ENCODE results near the gene NUDC. TPM values are rescaled to one million over a fixed set of nuclear protein-coding genes. Genes with fewer than 3 reads are reported as not detected.

The NUDC gene
- total and polyA plus RNA-seq, 2 of the 13 experiments (the other 11 are each of a cell fraction or from before 2014, with no cell fraction given), result 34.7 to 104 TPM

DNA sequence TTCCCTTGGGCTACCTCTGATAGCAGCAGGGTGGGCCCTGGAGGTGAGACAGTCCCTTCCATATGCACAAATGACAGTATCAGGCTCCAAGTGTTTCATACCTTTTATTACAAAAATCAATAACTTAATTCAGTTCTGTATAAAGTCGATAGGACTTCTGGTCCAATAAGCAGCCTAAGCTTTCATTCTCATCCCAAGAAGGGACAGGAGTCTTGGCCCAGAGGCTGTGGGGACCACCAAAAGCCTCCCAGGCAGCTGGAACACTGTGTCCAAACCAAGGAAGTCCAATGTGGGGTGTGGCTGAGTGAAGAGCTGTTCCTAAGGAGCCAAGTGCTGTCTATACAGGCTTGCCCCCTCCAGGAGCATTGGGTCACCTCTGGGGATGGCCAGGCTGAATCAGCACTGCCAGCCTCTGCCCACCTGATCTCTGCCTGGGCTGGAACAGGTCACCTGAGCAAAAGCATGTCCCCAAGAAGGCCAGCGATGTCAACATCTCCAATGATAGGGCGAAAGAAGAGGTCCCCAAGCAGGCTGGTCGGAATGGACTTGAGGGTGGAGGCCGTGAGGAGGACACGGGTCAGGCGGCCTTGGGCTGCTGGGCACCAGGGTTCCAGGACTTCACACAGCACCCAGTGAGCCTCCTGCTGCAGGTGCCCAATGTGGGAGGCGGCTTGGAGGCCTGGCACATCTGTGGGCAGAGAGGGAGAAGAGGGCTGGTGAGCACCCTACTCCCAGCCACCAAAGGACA, 10.0 kb upstream of the NUDC start (continued):
- TF ChIP-seq, protein P1, sequence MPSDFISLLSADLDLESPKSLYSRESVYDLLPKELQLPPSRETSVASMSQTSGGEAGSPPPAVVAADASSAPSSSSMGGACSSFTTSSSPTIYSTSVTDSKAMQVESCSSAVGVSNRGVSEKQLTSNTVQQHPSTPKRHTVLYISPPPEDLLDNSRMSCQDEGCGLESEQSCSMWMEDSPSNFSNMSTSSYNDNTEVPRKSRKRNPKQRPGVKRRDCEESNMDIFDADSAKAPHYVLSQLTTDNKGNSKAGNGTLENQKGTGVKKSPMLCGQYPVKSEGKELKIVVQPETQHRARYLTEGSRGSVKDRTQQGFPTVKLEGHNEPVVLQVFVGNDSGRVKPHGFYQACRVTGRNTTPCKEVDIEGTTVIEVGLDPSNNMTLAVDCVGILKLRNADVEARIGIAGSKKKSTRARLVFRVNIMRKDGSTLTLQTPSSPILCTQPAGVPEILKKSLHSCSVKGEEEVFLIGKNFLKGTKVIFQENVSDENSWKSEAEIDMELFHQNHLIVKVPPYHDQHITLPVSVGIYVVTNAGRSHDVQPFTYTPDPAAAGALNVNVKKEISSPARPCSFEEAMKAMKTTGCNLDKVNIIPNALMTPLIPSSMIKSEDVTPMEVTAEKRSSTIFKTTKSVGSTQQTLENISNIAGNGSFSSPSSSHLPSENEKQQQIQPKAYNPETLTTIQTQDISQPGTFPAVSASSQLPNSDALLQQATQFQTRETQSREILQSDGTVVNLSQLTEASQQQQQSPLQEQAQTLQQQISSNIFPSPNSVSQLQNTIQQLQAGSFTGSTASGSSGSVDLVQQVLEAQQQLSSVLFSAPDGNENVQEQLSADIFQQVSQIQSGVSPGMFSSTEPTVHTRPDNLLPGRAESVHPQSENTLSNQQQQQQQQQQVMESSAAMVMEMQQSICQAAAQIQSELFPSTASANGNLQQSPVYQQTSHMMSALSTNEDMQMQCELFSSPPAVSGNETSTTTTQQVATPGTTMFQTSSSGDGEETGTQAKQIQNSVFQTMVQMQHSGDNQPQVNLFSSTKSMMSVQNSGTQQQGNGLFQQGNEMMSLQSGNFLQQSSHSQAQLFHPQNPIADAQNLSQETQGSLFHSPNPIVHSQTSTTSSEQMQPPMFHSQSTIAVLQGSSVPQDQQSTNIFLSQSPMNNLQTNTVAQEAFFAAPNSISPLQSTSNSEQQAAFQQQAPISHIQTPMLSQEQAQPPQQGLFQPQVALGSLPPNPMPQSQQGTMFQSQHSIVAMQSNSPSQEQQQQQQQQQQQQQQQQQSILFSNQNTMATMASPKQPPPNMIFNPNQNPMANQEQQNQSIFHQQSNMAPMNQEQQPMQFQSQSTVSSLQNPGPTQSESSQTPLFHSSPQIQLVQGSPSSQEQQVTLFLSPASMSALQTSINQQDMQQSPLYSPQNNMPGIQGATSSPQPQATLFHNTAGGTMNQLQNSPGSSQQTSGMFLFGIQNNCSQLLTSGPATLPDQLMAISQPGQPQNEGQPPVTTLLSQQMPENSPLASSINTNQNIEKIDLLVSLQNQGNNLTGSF (CRISPR knock-in tag; IDR thresholded peaks at IDR 0.05), result 0 out of 2 replicates have a peak, but pooled peaks have one; percentile 60
- TF ChIP-seq HNRNPL (IDR thresholded peaks at IDR 0.05; ENCODE audit: low read depth, low read length), result peak; percentile 88; the same call in 1 of the 2 replicates
- TF ChIP-seq, protein P2, sequence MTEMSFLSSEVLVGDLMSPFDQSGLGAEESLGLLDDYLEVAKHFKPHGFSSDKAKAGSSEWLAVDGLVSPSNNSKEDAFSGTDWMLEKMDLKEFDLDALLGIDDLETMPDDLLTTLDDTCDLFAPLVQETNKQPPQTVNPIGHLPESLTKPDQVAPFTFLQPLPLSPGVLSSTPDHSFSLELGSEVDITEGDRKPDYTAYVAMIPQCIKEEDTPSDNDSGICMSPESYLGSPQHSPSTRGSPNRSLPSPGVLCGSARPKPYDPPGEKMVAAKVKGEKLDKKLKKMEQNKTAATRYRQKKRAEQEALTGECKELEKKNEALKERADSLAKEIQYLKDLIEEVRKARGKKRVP (CRISPR knock-in tag; IDR thresholded peaks at IDR 0.05), result no peak
- TF ChIP-seq RFX5 (IDR thresholded peaks at IDR 0.05; ENCODE audit: low read depth, low read length), result no peak
- no peak for TF ChIP-seq ZNF343 (CRISPR knock-in tag; IDR thresholded peaks at IDR 0.05)
- TF ChIP-seq THAP8 (CRISPR knock-in tag; IDR thresholded peaks at IDR 0.05; ENCODE audit: borderline replicate concordance), result no peak
- no peak for TF ChIP-seq PBX3 (CRISPR knock-in tag; IDR thresholded peaks at IDR 0.05; ENCODE audit: borderline replicate concordance)
- TF ChIP-seq CHD2 (IDR thresholded peaks at IDR 0.05; ENCODE audit: low read depth, low read length), result no peak
- TF ChIP-seq FOSL1 (CRISPR knock-in tag; IDR thresholded peaks at IDR 0.05; ENCODE audit: borderline replicate concordance), result no peak
- TF ChIP-seq RNF2 (conservative IDR thresholded peaks at IDR 0.05; ENCODE audit: low read depth), result no peak
- no peak for TF ChIP-seq DNMT3B (CRISPR knock-in tag; conservative IDR thresholded peaks at IDR 0.05)
- peak; percentile 14; the same call in 1 of the 2 replicates for TF ChIP-seq ARID4A (CRISPR knock-in tag; IDR thresholded peaks at IDR 0.05; ENCODE audit: borderline replicate concordance)

All from HepG2 (cell line).